Neural crest cell (in vitro differentiated cells): ENCODE measurements around the gene SKIDA1. TPM values are rescaled to one million over a fixed set of nuclear protein-coding genes. Genes with fewer than 3 reads are reported as not detected.
A peak's percentile ranks its signal among the peaks of the same experiment; 100 is the strongest.
"Not testable (repeated sequence)": the region's sequence is repeated elsewhere in the genome, so short reads cannot be mapped to it uniquely, and the experiment has no call there.

Experiments
- DNase-seq: peaks from one replicate; pipeline ENCODE4 v3.0.0; 2021; ENCODE audit warnings: low read depth, mixed read lengths, low spot score
- H3K27ac Mint-ChIP-seq: one replicate; pipeline ENCODE4 v1.8.0; 2021; ENCODE audit warnings: mild to moderate bottlenecking, mixed read lengths; ENCODE audit not compliant: unreplicated experiment
- H3K27me3 Mint-ChIP-seq: 2 replicates; pipeline ENCODE4 v1.8.0; 2021; ENCODE audit warnings: low read depth, mild to moderate bottlenecking, mixed read lengths
- H3K36me3 Mint-ChIP-seq: 2 replicates; pipeline ENCODE4 v1.8.0; 2021; ENCODE audit warnings: low read depth, mild to moderate bottlenecking, mixed read lengths
- H3K4me1 Mint-ChIP-seq: 2 replicates; pipeline ENCODE4 v1.8.0; 2021; ENCODE audit warnings: mixed read lengths
- H3K4me3 Mint-ChIP-seq: one replicate; pipeline ENCODE4 v1.8.0; 2021; ENCODE audit warnings: mild to moderate bottlenecking, mixed read lengths
- H3K9me3 Mint-ChIP-seq: 2 replicates; pipeline ENCODE4 v1.8.0; 2021; ENCODE audit warnings: mixed read lengths
- CTCF ChIP-seq: fragments of 200-600 bp; sonication (generic); conservative IDR thresholded peaks from 2 replicates; pipeline ENCODE4 v1.5.0; 2021; ENCODE audit warnings: antibody characterized with exemption, mild to moderate bottlenecking
- long read RNA-seq: library from polyadenylated mRNA; unstranded; transcript quantifications from one replicate; pipeline ENCODE4 v2.0.0, GENCODE V29; 2020
- total RNA-seq: library from RNA; stranded (reverse); gene quantifications from 2 replicates; pipeline ENCODE4 v1.2.1, GENCODE V29; 2021

SKIDA1 gene
- 52.1 and 53.0 TPM in 2 replicates for total RNA-seq
- long read RNA-seq, partial matches to known transcripts: 0 of 12 reads
- long read RNA-seq, other reads (novel, unspliced or antisense): 12 of 12 reads

- TF ChIP-seq CTCF: no peak
- H3K4me3 Mint-ChIP-seq: peak within 1 kb of the TSS; percentile 92
- no peaks in the 10 kb centered on the region for H3K9me3 Mint-ChIP-seq
- H3K36me3 Mint-ChIP-seq: no peaks in the 10 kb centered on the region
- DNase-seq: peak; percentile 89
- peaks cover 12% of the 10 kb centered on the region for H3K27me3 Mint-ChIP-seq
- H3K27ac Mint-ChIP-seq: peak within 1 kb of the TSS; percentile 99
- peaks cover 73% of the 10 kb centered on the region for H3K4me1 Mint-ChIP-seq
These were observed at the start of gene SKIDA1 for GRCh38 chr10:21525367-21526187. TSS of gene SKIDA1 (minus strand) at chr10:21525682. CDS start at chr10:21517822, 7,860 bp downstream.

- H3K4me1 Mint-ChIP-seq: peaks cover 18% of the 10 kb centered on the region
- H3K27ac Mint-ChIP-seq: not testable (repeated sequence)
These were observed 49.0 kb upstream of the SKIDA1 start for GRCh38 chr10:21574514-21574913.

GRCh38 chr10:21572578-21572977 is 47.1 kb upstream of the SKIDA1 start:
- H3K27me3 Mint-ChIP-seq: no peaks in the 10 kb centered on the region
- H3K4me1 Mint-ChIP-seq: peaks cover 19% of the 10 kb centered on the region
- DNase-seq: no peak
- H3K4me3 Mint-ChIP-seq: no peak overlapping the region
- no peak for TF ChIP-seq CTCF
- H3K9me3 Mint-ChIP-seq: no peaks in the 10 kb centered on the region
- peaks cover 15% of the 10 kb centered on the region for H3K36me3 Mint-ChIP-seq
- H3K27ac Mint-ChIP-seq: no peak overlapping the region

More at GRCh38 chr10:21574514-21574913, 49.0 kb upstream of the SKIDA1 start:
- H3K9me3 Mint-ChIP-seq, H3K4me3 Mint-ChIP-seq, H3K27me3 Mint-ChIP-seq, DNase-seq: not testable (repeated sequence)
- peaks cover 15% of the 10 kb centered on the region for H3K36me3 Mint-ChIP-seq

GRCh38 chr10:21570761-21571521 is 45.5 kb upstream of the SKIDA1 start:
- TF ChIP-seq CTCF: no peak
- Mint-ChIP-seq H3K4me3 (no peak overlapping the region), H3K27me3 (no peaks in the 10 kb centered on the region), H3K9me3 (no peaks in the 10 kb centered on the region), H3K4me1 (peaks cover 25% of the 10 kb centered on the region), H3K36me3 (peaks cover 19% of the 10 kb centered on the region), H3K27ac (peak overlapping the region; percentile 15)
- DNase-seq: no peak

- DNase-seq, H3K4me3 Mint-ChIP-seq, H3K27me3 Mint-ChIP-seq, H3K27ac Mint-ChIP-seq, H3K9me3 Mint-ChIP-seq: not testable (repeated sequence)
- peaks cover 20% of the 10 kb centered on the region for H3K4me1 Mint-ChIP-seq
- peaks cover 36% of the 10 kb centered on the region for H3K36me3 Mint-ChIP-seq
These were observed 33.5 kb upstream of the SKIDA1 start for GRCh38 chr10:21558984-21559383.

- Mint-ChIP-seq H3K27ac (no peak overlapping the region), H3K9me3 (no peaks in the 10 kb centered on the region), H3K36me3 (peaks cover 38% of the 10 kb centered on the region), H3K4me3 (no peak overlapping the region), H3K4me1 (peaks cover 26% of the 10 kb centered on the region), H3K27me3 (no peaks in the 10 kb centered on the region)
- no peak for TF ChIP-seq CTCF
- DNase-seq: no peak
These were observed 31.0 kb upstream of the SKIDA1 start for GRCh38 chr10:21556527-21556926.
